ENCODE data around the gene FZD10.

The FZD10 gene

DNA sequence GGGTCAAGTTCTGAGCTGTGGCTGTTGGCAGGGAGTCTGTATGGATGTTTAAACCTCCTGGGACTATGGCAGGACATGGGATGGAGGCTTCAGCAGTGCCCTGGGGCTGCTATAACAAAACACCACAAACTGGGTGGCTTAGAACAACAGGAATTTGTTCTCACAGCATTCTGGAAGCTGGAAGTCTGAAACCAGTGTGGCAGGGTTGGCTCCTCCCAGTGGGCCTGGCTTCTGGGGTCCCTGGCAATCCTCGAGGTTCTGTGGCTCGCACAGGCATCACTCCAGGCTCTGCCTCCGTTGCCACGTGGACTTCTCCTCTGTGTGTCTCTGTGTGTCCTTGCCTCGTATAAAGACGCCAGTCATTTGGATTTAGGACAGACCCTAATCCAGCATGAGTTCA lies 39.9 kb downstream of the FZD10 start:
- Mint-ChIP-seq H3K4me1 (ENCODE audit: low read depth in 2 of 2) (no peaks in the 10 kb centered on the region), H3K4me3 (no peak overlapping the region), H3K36me3 (ENCODE audit: insufficient read depth) (no peaks in the 10 kb centered on the region), H3K27ac (no peak overlapping the region), H3K9me3 (peaks cover 10 to 17% of the 10 kb centered on the region in 2 donors), H3K27me3 (no peaks in the 10 kb centered on the region)
- DNase-seq (no peak), ATAC-seq (replicated peaks) (no peak)

DNA sequence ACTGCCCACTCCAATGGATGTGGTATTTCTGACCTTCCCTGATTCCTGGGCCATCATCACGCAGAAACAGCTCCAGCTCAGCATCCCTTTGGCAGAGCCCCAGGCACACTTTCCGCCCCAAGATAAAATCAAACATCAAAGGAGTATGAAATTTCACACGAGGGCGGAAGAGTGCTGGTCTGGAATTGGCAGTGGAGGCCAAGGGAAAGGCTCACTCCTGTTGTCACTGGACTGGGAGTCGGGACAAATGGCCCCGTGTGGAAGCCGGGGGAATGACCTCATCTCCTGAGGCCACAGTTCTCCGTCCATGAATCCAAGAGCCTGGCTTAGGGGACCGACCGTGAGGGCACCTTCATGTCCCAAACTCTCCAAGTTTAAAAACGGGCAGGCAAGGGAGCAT lies 40.9 kb downstream of the FZD10 start:
- Mint-ChIP-seq H3K9me3 (peaks cover 10 to 17% of the 10 kb centered on the region in 2 donors), H3K36me3 (ENCODE audit: insufficient read depth) (no peaks in the 10 kb centered on the region), H3K27me3 (no peaks in the 10 kb centered on the region), H3K4me3 (no peak overlapping the region), H3K27ac (no peak overlapping the region), H3K4me1 (ENCODE audit: low read depth in 2 of 2) (no peaks in the 10 kb centered on the region)
- DNase-seq: no peak
- ATAC-seq (replicated peaks): no peak

DNA sequence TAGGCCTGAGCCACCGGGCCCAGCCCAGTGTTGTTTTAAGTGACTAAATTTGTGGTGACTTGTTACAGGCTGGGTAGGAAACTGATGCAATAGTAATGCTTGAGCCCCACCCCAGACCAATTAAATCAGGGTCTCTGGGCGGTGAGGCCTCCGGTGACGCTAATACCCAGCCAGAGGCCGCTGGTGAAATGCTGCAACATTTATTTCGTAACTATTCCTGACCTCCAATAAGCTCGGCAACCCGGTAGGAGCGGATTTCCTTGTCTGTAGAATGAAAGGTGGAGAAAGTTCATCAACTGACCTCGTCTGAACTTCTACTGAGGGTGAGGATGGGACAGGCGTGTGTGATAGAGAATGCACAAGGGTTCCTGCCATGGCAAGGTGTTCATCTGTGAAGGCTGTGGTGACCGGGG lies 42.3 kb downstream of the FZD10 start:
- no peak for DNase-seq
- H3K36me3 Mint-ChIP-seq (ENCODE audit: insufficient read depth): no peaks in the 10 kb centered on the region
- no peak overlapping the region for H3K27ac Mint-ChIP-seq
- no peak overlapping the region for H3K4me3 Mint-ChIP-seq
- no peak for ATAC-seq (replicated peaks)
- peaks cover 9 to 17% of the 10 kb centered on the region in 2 donors for H3K9me3 Mint-ChIP-seq
- H3K4me1 Mint-ChIP-seq (ENCODE audit: low read depth in 2 of 2): no peaks in the 10 kb centered on the region
- H3K27me3 Mint-ChIP-seq: no peaks in the 10 kb centered on the region

DNA sequence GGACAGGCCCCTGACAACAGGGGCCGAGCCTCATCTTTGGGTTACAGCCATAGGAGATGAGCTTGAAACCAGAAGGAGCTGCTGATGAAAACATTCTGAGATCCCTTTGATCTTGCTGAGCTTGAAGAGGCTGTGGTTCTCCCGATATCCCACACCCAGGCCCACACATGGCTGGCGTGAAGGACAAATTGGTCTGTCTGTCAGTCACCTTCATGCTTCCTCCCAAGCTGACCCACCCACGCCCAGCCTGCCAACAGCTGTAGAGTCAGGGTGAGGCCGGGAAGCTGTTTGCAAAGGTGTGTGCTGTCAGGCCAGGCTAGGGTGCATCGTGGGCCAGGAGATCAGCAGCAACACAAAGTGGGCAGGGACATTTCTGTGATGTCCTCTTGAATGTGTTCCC lies 43.2 kb downstream of the FZD10 start:
- no peak overlapping the region for H3K4me3 Mint-ChIP-seq
- H3K4me1 Mint-ChIP-seq (ENCODE audit: low read depth in 2 of 2): no peaks in the 10 kb centered on the region
- no peak overlapping the region for H3K27ac Mint-ChIP-seq
- ATAC-seq (replicated peaks) (no peak), DNase-seq (no peak)
- H3K9me3 Mint-ChIP-seq: peaks cover 5 to 13% of the 10 kb centered on the region in 2 donors
- H3K36me3 Mint-ChIP-seq (ENCODE audit: insufficient read depth): peaks cover 3% of the 10 kb centered on the region
- H3K27me3 Mint-ChIP-seq: no peaks in the 10 kb centered on the region

DNA sequence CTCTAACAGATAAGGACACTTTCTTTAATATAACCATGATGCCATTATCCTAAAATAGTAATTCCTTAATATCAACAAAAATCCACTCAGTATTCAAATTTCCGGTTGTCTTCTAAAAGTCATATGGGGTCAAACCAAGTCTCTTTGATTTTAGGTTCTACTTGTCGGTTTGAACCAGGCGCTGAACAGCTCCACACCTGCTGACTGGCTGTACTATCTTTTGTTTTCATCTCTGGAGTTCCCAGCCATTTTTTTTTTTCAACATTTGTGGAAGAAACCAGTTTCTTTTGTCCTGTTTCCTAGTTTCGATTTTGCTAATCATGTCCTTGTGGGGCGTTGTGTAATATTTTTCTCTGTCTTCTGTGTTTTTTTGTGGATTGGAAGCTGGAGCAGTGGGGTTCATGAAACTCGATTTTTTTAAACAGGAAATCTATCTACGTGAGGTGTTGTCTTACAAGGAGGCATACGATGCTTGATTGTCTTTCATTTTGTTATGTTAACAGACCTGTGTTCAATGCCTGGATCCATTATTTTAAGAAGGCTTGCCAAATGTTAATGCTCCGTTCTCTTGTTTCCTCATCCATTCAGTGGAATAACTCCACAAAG lies 50.2 kb downstream of the FZD10 start:
- H3K9me3 Mint-ChIP-seq: peaks cover 12 to 25% of the 10 kb centered on the region in 2 donors
- ATAC-seq (replicated peaks): no peak
- H3K27ac Mint-ChIP-seq: no peak overlapping the region
- peaks cover 3% of the 10 kb centered on the region for H3K36me3 Mint-ChIP-seq (ENCODE audit: insufficient read depth)
- H3K27me3 Mint-ChIP-seq: no peaks in the 10 kb centered on the region
- no peaks in the 10 kb centered on the region for H3K4me1 Mint-ChIP-seq (ENCODE audit: low read depth in 2 of 2)
- no peak overlapping the region for H3K4me3 Mint-ChIP-seq
- no peak for DNase-seq

DNA sequence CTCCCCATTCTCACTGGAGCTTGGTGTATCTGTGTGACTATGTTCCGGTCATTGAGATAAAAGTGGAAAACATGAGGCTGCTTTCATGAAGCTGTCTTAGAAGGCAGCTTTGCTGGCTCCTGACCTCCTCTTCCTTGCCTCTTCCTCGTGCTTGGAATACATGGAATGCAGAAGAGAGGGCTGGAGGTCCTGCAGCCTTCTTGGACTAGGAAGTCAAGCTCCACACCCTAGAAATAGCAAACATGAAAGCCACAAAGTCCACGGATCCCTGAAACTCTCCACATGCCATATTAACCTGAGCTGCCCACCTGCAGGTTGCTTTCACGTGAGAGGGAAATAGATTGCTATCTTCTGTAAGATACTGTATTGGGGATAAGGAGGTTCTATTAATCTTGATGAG lies 51.0 kb downstream of the FZD10 start:
- no peak for ATAC-seq (replicated peaks)
- DNase-seq: no peak
- Mint-ChIP-seq H3K27ac (no peak overlapping the region), H3K9me3 (peaks cover 12 to 29% of the 10 kb centered on the region in 2 donors), H3K4me3 (no peak overlapping the region), H3K36me3 (ENCODE audit: insufficient read depth) (peaks cover 3% of the 10 kb centered on the region), H3K27me3 (no peaks in the 10 kb centered on the region), H3K4me1 (ENCODE audit: low read depth in 2 of 2) (no peaks in the 10 kb centered on the region)

DNA sequence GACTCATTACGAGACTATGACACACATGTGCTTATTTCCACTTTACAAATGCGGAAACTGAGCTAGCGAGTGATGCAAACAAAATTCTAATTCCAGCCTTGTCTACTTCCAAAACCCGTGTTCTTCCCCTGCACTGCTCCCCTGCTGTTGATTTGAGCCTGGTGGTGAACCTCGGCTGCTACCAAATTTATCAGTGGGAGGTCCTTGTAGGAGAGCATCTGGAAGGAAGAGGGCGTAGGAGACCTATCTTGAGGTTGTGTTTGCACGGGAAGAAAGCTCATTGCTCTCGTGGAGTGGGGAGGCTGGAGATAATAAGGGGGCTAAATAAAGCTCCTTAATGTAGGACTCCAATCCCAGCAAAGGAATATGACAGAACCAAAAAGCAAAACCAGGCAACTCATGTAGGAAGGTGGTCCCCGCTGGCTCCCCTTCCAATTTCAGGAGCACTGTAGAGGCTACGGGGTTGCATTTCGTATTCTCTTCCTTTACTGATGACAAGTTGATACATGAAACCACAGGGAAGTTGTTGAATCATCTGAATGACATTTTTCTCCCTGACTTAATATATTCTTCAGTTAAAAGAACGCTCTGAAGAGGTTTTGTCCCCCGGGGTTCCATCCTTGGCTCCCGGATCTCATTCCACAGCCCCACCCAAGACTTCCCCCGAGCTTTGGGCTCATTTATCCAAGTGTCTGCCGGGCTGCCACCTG lies 52.6 kb downstream of the FZD10 start:
- H3K9me3 Mint-ChIP-seq: peaks cover 18 to 38% of the 10 kb centered on the region in 2 donors
- H3K4me1 Mint-ChIP-seq (ENCODE audit: low read depth in 2 of 2): no peaks in the 10 kb centered on the region
- H3K27ac Mint-ChIP-seq: no peak overlapping the region
- no peaks in the 10 kb centered on the region for H3K27me3 Mint-ChIP-seq
- DNase-seq (no peak), ATAC-seq (replicated peaks) (no peak)
- H3K4me3 Mint-ChIP-seq: no peak overlapping the region
- H3K36me3 Mint-ChIP-seq (ENCODE audit: insufficient read depth): peaks cover 3% of the 10 kb centered on the region

Data from effector memory CD8-positive, alpha-beta T cell (primary cell).